Glutamatergic neuron (in vitro differentiated cells): Measurements from ENCODE around the gene TPK1. TPM values are rescaled to one million over a fixed set of nuclear protein-coding genes. Genes with fewer than 3 reads are reported as not detected.

Experiments used
- DNase-seq: peaks from one replicate; pipeline ENCODE4 v3.0.0; 2022
- H3K27ac Mint-ChIP-seq: one replicate; pipeline ENCODE4 v1.8.0; 2020; ENCODE audit warnings: mild to moderate bottlenecking, mixed read lengths, inconsistent platforms; ENCODE audit not compliant: unreplicated experiment
- H3K27me3 Mint-ChIP-seq: one replicate; pipeline ENCODE4 v1.8.0; 2020; ENCODE audit warnings: mild to moderate bottlenecking, moderate library complexity, mixed read lengths, inconsistent platforms; ENCODE audit not compliant: unreplicated experiment
- H3K36me3 Mint-ChIP-seq: one replicate; pipeline ENCODE4 v1.8.0; 2020; ENCODE audit warnings: mild to moderate bottlenecking, mixed read lengths, inconsistent platforms; ENCODE audit not compliant: unreplicated experiment
- H3K4me1 Mint-ChIP-seq: one replicate; pipeline ENCODE4 v1.8.0; 2020; ENCODE audit warnings: mild to moderate bottlenecking, low read depth, mixed read lengths, inconsistent platforms; ENCODE audit not compliant: unreplicated experiment
- H3K4me3 Mint-ChIP-seq: one replicate; pipeline ENCODE4 v1.8.0; 2020; ENCODE audit warnings: mild to moderate bottlenecking, mixed read lengths, inconsistent platforms; ENCODE audit not compliant: unreplicated experiment
- H3K9me3 Mint-ChIP-seq: one replicate; pipeline ENCODE4 v1.8.0; 2020; ENCODE audit warnings: mild to moderate bottlenecking, moderate library complexity, mixed read lengths, inconsistent platforms; ENCODE audit not compliant: unreplicated experiment
- total RNA-seq: library from RNA; stranded (reverse); fragmentation: NEBNext Ultra II Directional; extraction: Animal tissue kit (Norgen Biotek cat#: 25700); gene quantifications from one replicate; pipeline ENCODE4 v1.2.1, GENCODE V29; 2021; ENCODE audit not compliant: unreplicated experiment
- TF ChIP-seq, protein P1 (sequence below): fragments of 200-600 bp; sonication (generic); IDR thresholded peaks from one replicate; pipeline ENCODE4 v1.5.0; 2021; ENCODE audit not compliant: partially characterized antibody, unreplicated experiment

TPK1 gene
- total RNA-seq, 1 donor from 2014 or later: 2.6 TPM

DNA sequence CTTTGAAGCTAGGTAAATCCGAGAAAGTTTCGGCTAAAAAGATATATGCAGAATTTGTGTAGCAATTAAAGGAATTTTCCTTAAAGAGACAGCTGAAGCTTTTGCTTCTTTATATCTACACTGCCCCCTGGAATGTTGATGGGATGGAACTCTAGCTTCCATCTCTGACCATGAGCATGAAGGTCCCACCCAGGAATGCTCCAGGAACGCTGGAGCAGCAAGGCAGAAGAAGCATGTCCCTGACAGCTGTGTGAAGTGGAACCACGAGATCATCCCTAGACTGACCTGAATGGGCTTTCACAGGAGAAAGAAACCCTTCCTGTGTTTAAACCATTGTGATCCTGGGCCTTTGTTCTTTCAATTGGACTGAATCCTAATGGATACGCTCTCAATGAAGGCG lies 332.6 kb downstream of the TPK1 start:
- no peak overlapping the region for H3K4me3 Mint-ChIP-seq
- no peaks in the 10 kb centered on the region for H3K4me1 Mint-ChIP-seq
- no peaks in the 10 kb centered on the region for H3K9me3 Mint-ChIP-seq
- no peak for DNase-seq
- H3K27me3 Mint-ChIP-seq: no peaks in the 10 kb centered on the region
- no peak overlapping the region for H3K27ac Mint-ChIP-seq
- TF ChIP-seq, protein P1, sequence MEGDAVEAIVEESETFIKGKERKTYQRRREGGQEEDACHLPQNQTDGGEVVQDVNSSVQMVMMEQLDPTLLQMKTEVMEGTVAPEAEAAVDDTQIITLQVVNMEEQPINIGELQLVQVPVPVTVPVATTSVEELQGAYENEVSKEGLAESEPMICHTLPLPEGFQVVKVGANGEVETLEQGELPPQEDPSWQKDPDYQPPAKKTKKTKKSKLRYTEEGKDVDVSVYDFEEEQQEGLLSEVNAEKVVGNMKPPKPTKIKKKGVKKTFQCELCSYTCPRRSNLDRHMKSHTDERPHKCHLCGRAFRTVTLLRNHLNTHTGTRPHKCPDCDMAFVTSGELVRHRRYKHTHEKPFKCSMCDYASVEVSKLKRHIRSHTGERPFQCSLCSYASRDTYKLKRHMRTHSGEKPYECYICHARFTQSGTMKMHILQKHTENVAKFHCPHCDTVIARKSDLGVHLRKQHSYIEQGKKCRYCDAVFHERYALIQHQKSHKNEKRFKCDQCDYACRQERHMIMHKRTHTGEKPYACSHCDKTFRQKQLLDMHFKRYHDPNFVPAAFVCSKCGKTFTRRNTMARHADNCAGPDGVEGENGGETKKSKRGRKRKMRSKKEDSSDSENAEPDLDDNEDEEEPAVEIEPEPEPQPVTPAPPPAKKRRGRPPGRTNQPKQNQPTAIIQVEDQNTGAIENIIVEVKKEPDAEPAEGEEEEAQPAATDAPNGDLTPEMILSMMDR: no peak
- H3K36me3 Mint-ChIP-seq: no peaks in the 10 kb centered on the region

DNA sequence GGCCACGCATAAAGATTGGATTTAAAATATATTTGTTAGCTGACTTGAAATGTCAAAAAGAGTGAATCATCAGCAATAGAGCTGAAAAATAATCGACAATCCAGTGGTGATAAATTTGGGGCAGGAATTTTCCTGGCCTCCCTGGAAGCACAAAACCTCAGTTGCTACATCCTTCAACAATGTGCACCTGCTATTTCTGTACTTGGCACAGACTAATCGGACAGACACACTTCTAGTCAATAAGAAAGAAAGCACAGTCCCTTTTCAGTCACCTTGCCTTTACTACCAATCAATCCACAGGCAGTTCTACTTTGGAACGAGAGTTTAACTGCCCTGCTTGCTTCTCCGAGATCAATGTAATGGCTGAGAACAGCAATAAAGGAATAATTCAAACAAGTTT lies 335.6 kb downstream of the TPK1 start:
- no peak overlapping the region for H3K4me3 Mint-ChIP-seq
- TF ChIP-seq, protein P1: no peak
- H3K4me1 Mint-ChIP-seq: no peaks in the 10 kb centered on the region
- H3K9me3 Mint-ChIP-seq: no peaks in the 10 kb centered on the region
- no peaks in the 10 kb centered on the region for H3K27me3 Mint-ChIP-seq
- no peak overlapping the region for H3K27ac Mint-ChIP-seq
- no peaks in the 10 kb centered on the region for H3K36me3 Mint-ChIP-seq
- no peak for DNase-seq

DNA sequence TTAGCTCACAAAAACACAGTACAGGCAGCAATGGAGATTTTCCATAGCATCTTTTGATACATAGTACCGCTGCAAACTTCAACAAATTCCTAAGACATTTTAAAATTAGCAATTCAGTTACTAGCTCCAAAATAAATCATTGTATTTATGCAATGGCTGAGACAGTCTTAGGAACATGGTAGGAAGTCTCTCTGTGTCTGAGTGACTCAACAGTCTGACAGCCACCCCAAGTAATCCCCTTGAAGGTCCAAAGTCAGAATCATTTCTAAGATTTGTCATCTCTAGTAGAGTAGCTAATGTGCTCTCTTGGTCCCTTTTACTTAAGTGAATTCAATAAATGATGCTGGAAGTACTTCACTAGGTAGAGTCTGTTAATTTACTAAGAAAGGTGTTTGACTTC lies 338.6 kb downstream of the TPK1 start:
- no peak overlapping the region for H3K4me3 Mint-ChIP-seq
- TF ChIP-seq, protein P1: no peak
- no peaks in the 10 kb centered on the region for H3K9me3 Mint-ChIP-seq
- H3K4me1 Mint-ChIP-seq: no peaks in the 10 kb centered on the region
- no peak for DNase-seq
- no peak overlapping the region for H3K27ac Mint-ChIP-seq
- no peaks in the 10 kb centered on the region for H3K27me3 Mint-ChIP-seq
- no peaks in the 10 kb centered on the region for H3K36me3 Mint-ChIP-seq

DNA sequence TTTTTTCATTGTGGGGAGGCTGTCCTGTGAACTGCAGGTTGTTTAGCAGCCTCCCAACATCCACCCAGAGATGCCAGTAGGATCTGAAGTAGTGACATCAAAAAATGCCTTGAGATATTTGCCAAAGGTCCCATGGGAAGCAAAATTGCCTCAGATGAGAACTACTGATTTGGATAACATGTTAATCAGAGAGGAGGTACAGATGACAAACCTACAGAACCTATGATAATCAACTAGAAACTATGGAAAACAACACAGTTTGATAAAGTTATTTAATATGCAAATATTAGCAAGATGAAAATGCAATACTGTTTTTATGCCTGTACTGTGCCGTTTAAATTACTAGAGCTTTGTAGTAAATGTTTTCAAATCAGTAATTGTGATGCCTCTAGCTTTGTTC lies 341.5 kb downstream of the TPK1 start:
- no peak overlapping the region for H3K27ac Mint-ChIP-seq

DNA sequence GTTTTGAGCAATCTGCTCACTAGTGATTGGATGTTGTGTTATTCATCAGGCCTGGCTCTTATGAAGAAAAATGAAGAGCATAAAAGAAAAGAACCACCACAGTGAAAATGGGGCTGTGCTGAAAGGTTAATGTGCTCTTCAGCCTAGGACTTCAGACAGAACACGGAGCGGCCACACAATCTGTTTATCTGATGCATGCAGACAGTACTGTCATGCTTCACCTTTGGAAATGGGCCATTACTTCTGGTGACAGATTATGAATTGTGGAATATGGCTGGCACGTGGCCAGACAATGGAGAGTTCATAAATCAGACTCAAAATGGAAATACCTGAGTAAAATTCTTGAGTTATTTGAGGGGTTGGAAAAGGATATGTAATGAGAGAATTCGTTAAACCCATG lies 346.3 kb downstream of the TPK1 start:
- no peak overlapping the region for H3K27ac Mint-ChIP-seq
- H3K36me3 Mint-ChIP-seq: no peaks in the 10 kb centered on the region
- H3K9me3 Mint-ChIP-seq: no peaks in the 10 kb centered on the region
- no peak overlapping the region for H3K4me3 Mint-ChIP-seq
- TF ChIP-seq, protein P1: no peak
- no peaks in the 10 kb centered on the region for H3K27me3 Mint-ChIP-seq
- H3K4me1 Mint-ChIP-seq: peaks cover 12% of the 10 kb centered on the region
- DNase-seq: no peak

More for the DNA sequence above, 341.5 kb downstream of the TPK1 start:
- no peaks in the 10 kb centered on the region for H3K36me3 Mint-ChIP-seq
- no peaks in the 10 kb centered on the region for H3K27me3 Mint-ChIP-seq
- no peaks in the 10 kb centered on the region for H3K4me1 Mint-ChIP-seq
- H3K9me3 Mint-ChIP-seq: no peaks in the 10 kb centered on the region
- TF ChIP-seq, protein P1: no peak
- H3K4me3 Mint-ChIP-seq: no peak overlapping the region
- DNase-seq: no peak
